ENCODE data around the gene EDIL3. TPM values are rescaled to one million over a fixed set of nuclear protein-coding genes. Genes with fewer than 3 reads are reported as not detected.
"Not testable (repeated sequence)": the region's sequence is repeated elsewhere in the genome, so short reads cannot be mapped to it uniquely, and the experiment has no call there.

The EDIL3 gene
- total RNA-seq, 2 donors from 2014 or later: 4.6 to 5.5 TPM

DNA sequence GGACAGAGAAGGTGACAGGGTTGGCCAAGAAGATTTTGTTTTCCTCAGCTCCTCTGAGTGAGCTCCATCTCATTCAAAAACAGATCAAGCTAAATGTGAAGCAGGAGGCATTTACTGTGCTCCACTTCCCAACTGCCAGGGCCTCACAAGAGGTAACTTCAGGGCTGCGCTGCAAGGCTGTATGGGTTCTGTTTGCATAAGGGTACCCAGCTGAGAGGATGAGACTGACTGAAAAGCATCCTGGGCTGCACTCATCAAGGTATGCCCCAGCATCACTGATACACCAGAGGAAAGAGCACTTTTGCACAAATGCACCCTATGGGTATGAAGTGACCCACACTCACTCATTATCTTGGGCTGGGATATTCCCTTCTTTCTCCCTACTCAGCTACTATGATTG, 347.8 kb downstream of the EDIL3 start:
- H3K36me3 ChIP-seq: no peaks in the 10 kb centered on the region
- intact Hi-C loops (cut with DNase I): no loop called here
- WGBS: 67% methylated on average over 1 of the region's 1 CpG
- H3K27ac ChIP-seq: no peak overlapping the region
- no peak for DNase-seq (ENCODE audit: low spot score)
- H3K4me1 ChIP-seq (replicated peaks): no peaks in the 10 kb centered on the region
- no peak overlapping the region for H3K4me3 ChIP-seq
- H3K27me3 ChIP-seq (replicated peaks; ENCODE audit: insufficient read depth): no peaks in the 10 kb centered on the region
- H3K9me3 ChIP-seq: no peaks in the 10 kb centered on the region
- TF ChIP-seq POLR2A (IDR thresholded peaks at IDR 0.05) (no peak), POLR2AphosphoS5 (IDR thresholded peaks at IDR 0.05) (no peak), CTCF (IDR thresholded peaks at IDR 0.05) (no peak)

DNA sequence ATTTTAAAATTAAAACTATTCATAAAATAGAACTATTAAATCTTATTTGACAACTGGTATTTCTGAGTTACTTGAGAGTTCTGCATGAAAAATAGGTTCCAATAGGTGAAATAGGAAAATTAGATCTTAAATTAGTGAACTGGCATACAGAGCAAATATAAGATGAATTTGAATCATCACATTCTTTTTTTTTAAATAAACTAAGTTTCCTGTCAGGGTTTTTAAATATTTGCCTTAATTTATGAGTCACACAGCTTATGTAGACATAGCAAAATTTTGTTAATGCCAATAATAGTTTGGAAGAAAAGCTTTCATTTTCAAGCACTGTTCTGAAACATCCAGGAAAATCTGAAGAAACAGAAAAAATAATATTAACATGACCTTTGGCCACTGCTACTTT, 352.4 kb downstream of the EDIL3 start:
- Histone ChIP-seq H3K36me3 (no peaks in the 10 kb centered on the region), H3K27ac (no peak overlapping the region), H3K4me1 (replicated peaks) (no peaks in the 10 kb centered on the region), H3K27me3 (replicated peaks; ENCODE audit: insufficient read depth) (no peaks in the 10 kb centered on the region), H3K9me3 (no peaks in the 10 kb centered on the region), H3K4me3 (no peak overlapping the region)
- no peak for TF ChIP-seq CTCF (IDR thresholded peaks at IDR 0.05)
- no peak for TF ChIP-seq POLR2AphosphoS5 (IDR thresholded peaks at IDR 0.05)
- no peak for TF ChIP-seq POLR2A (IDR thresholded peaks at IDR 0.05)
- intact Hi-C loops (cut with DNase I): no loop called here
- no peak for DNase-seq (ENCODE audit: low spot score)

GRCh38 chr5:84028093-84028492, 356.6 kb downstream of the EDIL3 start:
- no peaks in the 10 kb centered on the region for H3K27me3 ChIP-seq (replicated peaks; ENCODE audit: insufficient read depth)
- no peak overlapping the region for H3K27ac ChIP-seq
- no peaks in the 10 kb centered on the region for H3K9me3 ChIP-seq
- no peak for TF ChIP-seq CTCF (IDR thresholded peaks at IDR 0.05)
- TF ChIP-seq POLR2A (IDR thresholded peaks at IDR 0.05): no peak
- TF ChIP-seq POLR2AphosphoS5 (IDR thresholded peaks at IDR 0.05): no peak
- DNase-seq (ENCODE audit: low spot score): no peak
- H3K36me3 ChIP-seq: no peaks in the 10 kb centered on the region
- H3K4me1 ChIP-seq (replicated peaks): no peaks in the 10 kb centered on the region
- 89% methylated on average over 4 of the region's 4 CpGs for WGBS
- intact Hi-C loops (cut with DNase I): no loop called here
- no peak overlapping the region for H3K4me3 ChIP-seq

- H3K27me3 ChIP-seq (replicated peaks; ENCODE audit: insufficient read depth); H3K4me3 ChIP-seq; H3K9me3 ChIP-seq; H3K4me1 ChIP-seq (replicated peaks); DNase-seq (ENCODE audit: low spot score); H3K36me3 ChIP-seq; H3K27ac ChIP-seq; intact Hi-C loops (cut with DNase I): not testable (repeated sequence)
- WGBS: 80% methylated on average over 3 of the region's 3 CpGs
Observed at GRCh38 chr5:84018521-84018920, 366.2 kb downstream of the EDIL3 start.

- no peak overlapping the region for H3K4me3 ChIP-seq
- H3K27me3 ChIP-seq (replicated peaks; ENCODE audit: insufficient read depth): no peaks in the 10 kb centered on the region
- no peak for DNase-seq (ENCODE audit: low spot score)
- no peak overlapping the region for H3K27ac ChIP-seq
- WGBS: 55% methylated on average over 4 of the region's 4 CpGs
- TF ChIP-seq CTCF (IDR thresholded peaks at IDR 0.05) (no peak), POLR2A (IDR thresholded peaks at IDR 0.05) (no peak), POLR2AphosphoS5 (IDR thresholded peaks at IDR 0.05) (no peak)
- no peaks in the 10 kb centered on the region for H3K4me1 ChIP-seq (replicated peaks)
- intact Hi-C loops (cut with DNase I): no loop called here
- H3K36me3 ChIP-seq: no peaks in the 10 kb centered on the region
- H3K9me3 ChIP-seq: no peaks in the 10 kb centered on the region
Observed at GRCh38 chr5:84017523-84018172, 367.0 kb downstream of the EDIL3 start.

Measured in prostate gland (tissue), 2 donors.